Naive B cell (primary cell): Measurements from ENCODE around the gene UBE2S. TPM values are rescaled to one million over a fixed set of nuclear protein-coding genes. Genes with fewer than 3 reads are reported as not detected.

ENCODE experiments used
- ATAC-seq, 2 donors: fragments of 150-1000 bp; cut with Tn5 transposase; 2 replicates each; pipeline ENCODE4 v1.10.0; 2021; ENCODE audit warnings: low read depth in 2 of 2, mild to moderate bottlenecking in 2 of 2, moderate library complexity in 2 of 2
- DNase-seq: peaks from one replicate; pipeline ENCODE4 v3.0.0; 2022
- H3K27ac Mint-ChIP-seq, 6 donors: one replicate each; pipeline ENCODE4 v1.8.0; 2020 to 2022; ENCODE audit warnings: mild to moderate bottlenecking in 6 of 6, mixed read lengths in 6 of 6, moderate library complexity in 5 of 6, inconsistent platforms in 2 of 6
- H3K27me3 Mint-ChIP-seq, 3 donors: one replicate each; pipeline ENCODE4 v1.8.0; 2021 to 2022; ENCODE audit warnings: mixed read lengths in 3 of 3, mild to moderate bottlenecking in 1 of 3
- H3K36me3 Mint-ChIP-seq, 2 donors: one replicate each; pipeline ENCODE4 v1.8.0; 2020 to 2022; ENCODE audit warnings: mixed read lengths in 2 of 2, inconsistent platforms in 1 of 2, mild to moderate bottlenecking in 1 of 2
- H3K4me1 Mint-ChIP-seq, 3 donors: one replicate each; pipeline ENCODE4 v1.8.0; 2020 to 2022; ENCODE audit warnings: mixed read lengths in 3 of 3, inconsistent platforms in 1 of 3, mild to moderate bottlenecking in 1 of 3, moderate library complexity in 1 of 3
- H3K4me3 Mint-ChIP-seq, 8 donors: one replicate each; pipeline ENCODE4 v1.8.0; 2020 to 2022; ENCODE audit warnings: mild to moderate bottlenecking in 8 of 8, mixed read lengths in 8 of 8, moderate library complexity in 8 of 8, inconsistent platforms in 2 of 8
- H3K9me3 Mint-ChIP-seq, 7 donors: one replicate each; pipeline ENCODE4 v1.8.0; 2020 to 2022; ENCODE audit warnings: mixed read lengths in 7 of 7, mild to moderate bottlenecking in 5 of 7, inconsistent platforms in 2 of 7, moderate library complexity in 1 of 7
- polyA plus RNA-seq, 6 donors: library from polyadenylated mRNA; unstranded; fragments of 300-500 nt; fragmentation: Illumina TruSeq; gene quantifications; one replicate each; pipeline ENCODE4 v1.2.3, GENCODE V29; 2021; ENCODE audit warnings: low read depth in 6 of 6

Gene UBE2S
- polyA plus RNA-seq, 6 donors from 2014 or later = 18.8 to 41.3 (median 30.6) TPM

DNA sequence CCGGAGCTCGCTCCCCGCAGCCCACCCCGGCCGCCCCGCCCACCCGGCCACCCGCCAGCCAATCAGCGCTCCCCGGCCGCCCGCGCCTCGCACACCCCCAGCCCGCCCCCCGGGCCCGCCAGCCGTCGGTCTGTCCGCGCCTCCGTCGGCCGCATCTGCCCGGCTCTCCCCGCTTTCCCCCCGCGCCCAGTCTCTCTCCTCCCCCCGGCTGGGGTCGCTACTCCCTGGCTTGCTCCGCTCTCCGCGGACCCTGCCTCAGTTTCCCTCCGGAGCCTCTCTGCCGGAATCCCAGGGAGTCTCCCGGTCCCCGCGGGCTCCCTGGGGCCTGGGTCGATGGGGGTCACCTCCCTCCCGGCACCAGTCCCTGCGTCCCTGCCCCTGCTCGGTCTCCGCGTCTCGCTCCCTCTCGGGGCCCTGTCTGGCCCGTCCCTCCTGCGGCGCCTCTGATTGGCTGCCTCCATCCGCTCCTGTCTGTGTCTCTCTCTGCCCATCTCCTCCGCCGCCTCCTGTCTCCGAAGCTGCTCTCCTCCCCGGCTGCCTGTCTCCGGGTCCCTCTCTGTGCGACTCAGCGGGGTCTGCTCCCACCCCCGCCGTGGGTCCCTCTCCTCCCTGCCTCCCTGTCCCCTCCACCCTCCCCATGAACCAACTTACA is 37.8 kb downstream of the UBE2S start:
- Mint-ChIP-seq H3K27ac (peak overlapping the region in 2 of 6 donors; percentile 47 to 88), H3K36me3 (peaks cover 0 to 25% of the 10 kb centered on the region in 2 donors), H3K4me1 (peaks cover 9 to 20% (median 17%) of the 10 kb centered on the region in 3 donors), H3K9me3 (peaks cover 0 to 6% (median 0%) of the 10 kb centered on the region in 7 donors), H3K4me3 (peak overlapping the region in 7 of 8 donors; percentile 72 to 88 (median 80)), H3K27me3 (peaks cover 23 to 79% (median 52%) of the 10 kb centered on the region in 3 donors)
- peak; percentile 48 to 55 for ATAC-seq
- no peak for DNase-seq

DNA sequence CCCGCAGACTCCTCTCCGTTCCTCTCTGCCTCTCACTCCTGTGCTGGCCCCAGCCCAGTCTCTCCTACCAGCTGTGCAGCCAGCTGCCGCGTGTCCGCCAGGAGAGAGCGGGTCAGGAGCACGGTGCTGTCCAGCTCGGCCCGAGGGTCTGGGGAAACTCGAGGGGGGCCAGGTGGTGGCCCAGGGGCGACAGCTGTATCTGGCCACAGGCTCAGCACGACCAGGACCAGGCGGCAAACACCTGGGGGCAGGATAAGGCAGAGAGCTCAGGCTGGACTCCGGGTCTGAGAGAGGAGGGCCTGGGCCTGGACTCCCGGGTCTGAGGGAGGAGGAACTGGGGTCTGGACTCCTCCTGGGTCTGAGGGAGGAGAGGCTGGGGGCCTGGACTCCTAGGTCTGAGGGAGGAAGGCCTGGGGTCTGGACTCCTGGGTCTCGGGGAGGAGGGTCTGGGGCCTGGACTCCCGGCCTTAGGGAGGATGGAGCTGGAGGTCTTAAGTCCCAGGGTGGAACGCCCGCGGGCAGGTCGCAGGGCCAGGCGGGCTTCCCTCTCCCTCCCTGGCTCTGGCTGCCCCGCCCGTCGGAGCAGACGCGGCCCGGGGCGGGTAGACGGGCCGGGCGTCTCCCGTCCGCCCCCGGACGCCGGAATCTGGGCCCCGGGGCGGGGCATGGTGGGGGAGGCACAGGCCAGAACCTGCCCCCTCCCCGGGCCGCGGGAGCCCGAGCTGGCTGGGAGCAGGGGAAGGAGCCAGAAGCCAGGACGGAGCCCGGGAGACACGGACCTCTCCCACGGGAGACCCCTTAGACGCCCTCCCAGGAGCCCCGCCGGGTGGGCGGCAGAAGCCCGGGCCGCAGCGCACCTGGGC is 38.7 kb downstream of the UBE2S start:
- Mint-ChIP-seq H3K4me1 (peaks cover 9 to 19% (median 16%) of the 10 kb centered on the region in 3 donors), H3K27ac (peak overlapping the region in 1 of 6 donors; percentile 22), H3K36me3 (peaks cover 0 to 24% of the 10 kb centered on the region in 2 donors), H3K4me3 (peak overlapping the region in 7 of 8 donors; percentile 35 to 81 (median 42)), H3K9me3 (peaks cover 0 to 6% (median 0%) of the 10 kb centered on the region in 7 donors), H3K27me3 (peaks cover 23 to 78% (median 49%) of the 10 kb centered on the region in 3 donors)
- peak; percentile 35 for DNase-seq
- ATAC-seq = peak; percentile 61 to 64

DNA sequence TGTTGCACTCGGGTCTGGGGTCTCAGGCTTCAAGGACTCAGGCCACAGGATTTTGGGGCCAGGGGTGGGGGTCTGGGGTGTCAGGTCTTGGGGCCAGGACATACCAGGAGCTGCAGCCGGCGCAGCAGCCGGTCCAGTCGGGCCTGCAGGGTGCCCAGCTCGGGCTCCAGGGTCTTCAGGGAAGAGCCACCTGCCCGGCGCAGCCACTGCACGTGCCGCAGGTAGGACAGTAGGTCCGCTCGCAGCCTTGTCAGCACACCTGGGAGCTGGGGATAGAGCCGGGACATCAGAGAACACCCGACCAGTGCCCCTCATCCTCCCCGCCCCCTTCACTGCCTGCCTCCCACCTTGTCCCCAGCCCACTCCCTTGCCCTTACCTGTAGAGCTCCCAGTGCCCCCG is 39.5 kb downstream of the UBE2S start:
- H3K9me3 Mint-ChIP-seq = peaks cover 0 to 6% (median 0%) of the 10 kb centered on the region in 7 donors
- no peak overlapping the region for H3K27ac Mint-ChIP-seq
- peaks cover 9 to 14% (median 11%) of the 10 kb centered on the region in 3 donors for H3K4me1 Mint-ChIP-seq
- H3K27me3 Mint-ChIP-seq = peaks cover 20 to 74% (median 41%) of the 10 kb centered on the region in 3 donors
- ATAC-seq = no peak
- DNase-seq = no peak
- H3K36me3 Mint-ChIP-seq = peaks cover 0 to 18% of the 10 kb centered on the region in 2 donors
- H3K4me3 Mint-ChIP-seq = peak overlapping the region in 4 of 8 donors; percentile 1 to 50 (median 36)

DNA sequence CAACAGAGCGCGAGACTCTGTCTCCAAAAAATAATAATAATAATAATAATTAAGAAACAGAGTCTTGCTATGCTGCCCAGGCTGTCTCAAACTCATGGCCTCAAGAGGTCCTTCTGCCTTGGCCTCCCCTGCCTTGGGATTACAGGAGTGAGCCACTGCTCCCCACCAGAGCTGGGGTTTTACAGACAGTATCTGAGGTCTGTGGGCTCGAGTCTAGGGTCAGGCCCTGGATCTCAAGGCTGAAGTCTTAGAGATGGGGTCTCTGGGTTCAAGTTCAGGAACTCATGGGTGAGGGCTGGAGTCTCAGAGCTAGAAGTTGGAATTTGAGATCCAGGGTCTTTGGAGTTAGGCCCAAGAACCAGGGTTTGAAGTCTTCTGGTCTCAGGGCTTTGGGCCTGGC is 40.8 kb downstream of the UBE2S start:
- H3K27ac Mint-ChIP-seq = no peak overlapping the region
- no peak for DNase-seq
- H3K4me1 Mint-ChIP-seq = peaks cover 6 to 10% (median 6%) of the 10 kb centered on the region in 3 donors
- H3K36me3 Mint-ChIP-seq = peaks cover 0 to 18% of the 10 kb centered on the region in 2 donors
- H3K27me3 Mint-ChIP-seq = peaks cover 15 to 64% (median 33%) of the 10 kb centered on the region in 3 donors
- peak overlapping the region in 1 of 8 donors; percentile 63 for H3K4me3 Mint-ChIP-seq
- peaks cover 0 to 6% (median 0%) of the 10 kb centered on the region in 7 donors for H3K9me3 Mint-ChIP-seq
- no peak for ATAC-seq

DNA sequence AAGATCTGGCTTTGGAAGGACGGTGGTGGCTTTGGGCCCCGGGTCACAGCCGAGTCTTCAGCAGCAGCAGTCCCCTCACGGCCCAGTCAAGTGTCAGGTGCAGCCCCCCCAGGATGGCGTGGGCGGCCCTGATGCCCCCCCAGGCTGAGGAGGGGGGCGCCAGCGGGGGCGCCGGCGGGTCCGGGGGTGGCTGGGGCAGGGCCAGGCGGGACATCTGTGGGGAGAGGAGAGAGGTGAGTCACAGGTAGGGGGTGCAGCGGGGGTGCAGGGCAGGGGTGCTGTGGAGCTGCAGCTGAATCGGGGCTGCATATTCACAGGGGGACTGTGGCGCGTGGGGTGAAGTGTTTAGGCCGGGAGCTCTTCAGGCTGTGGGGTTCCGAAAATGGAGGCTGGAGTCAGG is 41.6 kb downstream of the UBE2S start:
- peaks cover 0 to 14% of the 10 kb centered on the region in 2 donors for H3K36me3 Mint-ChIP-seq
- H3K4me1 Mint-ChIP-seq = peaks cover 6 to 9% (median 6%) of the 10 kb centered on the region in 3 donors
- H3K4me3 Mint-ChIP-seq = no peak overlapping the region
- peaks cover 12 to 59% (median 25%) of the 10 kb centered on the region in 3 donors for H3K27me3 Mint-ChIP-seq
- H3K9me3 Mint-ChIP-seq = peaks cover 0 to 4% (median 0%) of the 10 kb centered on the region in 7 donors
- no peak for ATAC-seq
- no peak overlapping the region for H3K27ac Mint-ChIP-seq
- DNase-seq = no peak

DNA sequence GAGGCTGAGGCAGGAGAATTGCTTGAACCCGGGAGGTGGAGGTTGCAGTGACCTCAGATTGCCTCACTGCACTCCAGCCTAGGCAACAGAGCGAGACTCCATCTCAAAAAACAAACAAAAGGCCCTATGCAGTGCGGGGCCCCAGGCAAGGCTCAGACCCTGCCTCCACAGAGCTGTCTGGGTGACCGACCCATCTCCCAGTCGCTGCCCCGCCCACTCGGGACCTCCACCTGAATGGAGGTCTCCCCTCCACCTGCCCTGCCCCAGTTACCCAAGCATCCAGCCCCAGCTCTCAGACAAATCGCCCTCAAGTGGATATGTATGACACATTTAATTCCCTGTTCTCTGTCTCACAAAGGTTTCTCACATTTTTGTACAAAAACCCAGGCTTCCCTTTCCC is 42.3 kb downstream of the UBE2S start:
- no peaks in the 10 kb centered on the region for H3K9me3 Mint-ChIP-seq
- no peak overlapping the region for H3K27ac Mint-ChIP-seq
- no peak for DNase-seq

DNA sequence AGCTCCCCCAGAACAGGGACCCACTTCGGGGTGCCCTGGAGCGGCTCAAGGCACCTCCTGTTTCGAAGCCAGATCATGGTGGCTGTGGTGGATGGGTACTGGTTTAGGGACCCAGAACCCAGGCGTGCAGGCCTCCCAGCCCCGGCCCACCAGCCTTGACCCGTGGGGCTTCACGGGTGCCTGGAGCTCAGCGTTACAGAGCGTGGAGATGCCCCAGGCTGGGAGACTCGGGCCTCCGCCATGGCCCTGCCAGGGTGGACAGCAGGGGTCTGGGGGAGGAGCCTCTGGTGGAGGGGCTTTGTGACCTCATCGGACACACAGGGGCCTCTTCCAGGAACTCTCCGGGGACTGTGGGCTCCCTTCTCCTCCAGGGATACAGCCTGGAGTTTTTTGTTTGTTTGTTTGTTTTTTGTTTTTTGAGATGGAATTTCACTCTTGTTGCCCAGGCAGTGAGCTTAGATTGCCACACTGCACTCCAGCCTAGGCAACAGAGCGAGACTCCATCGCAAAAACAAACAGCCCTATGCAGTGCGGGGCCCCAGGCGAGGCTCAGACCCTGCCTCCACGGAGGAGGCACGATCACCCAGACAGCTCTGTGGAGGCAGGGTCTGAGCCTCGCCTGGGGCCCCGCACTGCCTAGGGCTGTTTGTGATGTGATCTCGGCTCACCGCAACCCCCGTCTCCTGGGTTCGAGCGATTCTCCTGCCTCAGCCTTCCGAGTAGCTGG is 44.4 kb downstream of the UBE2S start, which contains the start of gene GARIN5B:
Gene GARIN5B, minus strand, starts transcription at position 271 of the 727 bp plus-strand sequence. Its CDS starts 194 bp downstream, at position 77.
- Mint-ChIP-seq H3K27ac (peak within 1 kb of the TSS in 1 of 6 donors; percentile 30), H3K36me3 (no peaks in the 10 kb centered on the region), H3K4me1 (no peaks in the 10 kb centered on the region), H3K4me3 (no peak within 1 kb of the TSS), H3K9me3 (no peaks in the 10 kb centered on the region), H3K27me3 (peaks cover 7 to 46% (median 13%) of the 10 kb centered on the region in 3 donors)
- DNase-seq (no peak), ATAC-seq (no peak)

More for the DNA sequence above, 42.3 kb downstream of the UBE2S start:
- Mint-ChIP-seq H3K36me3 (peaks cover 0 to 7% of the 10 kb centered on the region in 2 donors), H3K4me1 (peaks cover 3 to 6% (median 5%) of the 10 kb centered on the region in 3 donors), H3K27me3 (peaks cover 7 to 55% (median 17%) of the 10 kb centered on the region in 3 donors), H3K4me3 (no peak overlapping the region)
- no peak for ATAC-seq

DNA sequence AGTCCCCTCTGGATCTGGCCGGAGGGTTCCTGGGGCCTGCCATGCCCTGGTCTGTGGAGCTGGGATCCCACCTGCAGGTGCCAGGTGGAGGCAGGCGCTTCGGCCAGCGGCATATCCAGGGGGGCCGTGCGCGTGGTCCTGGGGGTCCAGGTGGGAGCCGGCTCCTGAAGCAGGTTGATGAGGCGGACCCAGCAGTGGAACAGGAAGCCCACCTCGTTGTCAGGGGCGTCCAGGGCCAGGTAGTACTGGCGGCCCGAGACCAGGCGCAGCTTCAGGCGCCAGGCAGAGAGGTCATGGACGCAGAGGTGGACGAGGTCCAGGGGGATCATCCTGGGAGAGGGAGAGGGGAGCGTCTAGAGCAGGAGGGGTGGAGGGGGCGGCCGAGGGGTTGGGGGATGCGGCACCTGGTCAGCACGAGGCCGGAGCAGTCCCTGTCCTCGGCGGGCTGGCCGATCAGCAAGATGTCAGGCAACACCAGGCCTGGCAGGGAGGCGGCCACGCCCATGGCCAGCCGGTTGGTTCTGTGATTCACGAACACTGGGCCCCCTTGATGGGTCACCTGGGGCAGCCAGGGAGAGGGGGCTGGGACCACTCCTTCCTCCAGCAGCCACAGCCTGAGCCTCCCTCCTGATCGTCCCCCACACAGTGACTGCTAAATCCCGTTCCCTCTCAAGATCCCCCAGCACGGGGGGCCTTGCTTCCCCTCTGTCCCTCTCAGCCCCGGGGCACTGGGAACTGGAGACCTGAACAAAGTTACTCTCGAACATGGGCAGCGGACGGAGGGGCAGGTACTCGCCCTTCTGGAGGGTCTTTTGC is 45.2 kb downstream of the UBE2S start:
- H3K36me3 Mint-ChIP-seq = no peaks in the 10 kb centered on the region
- H3K27me3 Mint-ChIP-seq = peaks cover 8 to 46% (median 20%) of the 10 kb centered on the region in 3 donors
- DNase-seq (no peak), ATAC-seq (no peak)
- peaks cover 0 to under 1% (median 0%) of the 10 kb centered on the region in 3 donors for H3K4me1 Mint-ChIP-seq
- no peaks in the 10 kb centered on the region for H3K9me3 Mint-ChIP-seq
- no peak overlapping the region for H3K4me3 Mint-ChIP-seq
- no peak overlapping the region for H3K27ac Mint-ChIP-seq

DNA sequence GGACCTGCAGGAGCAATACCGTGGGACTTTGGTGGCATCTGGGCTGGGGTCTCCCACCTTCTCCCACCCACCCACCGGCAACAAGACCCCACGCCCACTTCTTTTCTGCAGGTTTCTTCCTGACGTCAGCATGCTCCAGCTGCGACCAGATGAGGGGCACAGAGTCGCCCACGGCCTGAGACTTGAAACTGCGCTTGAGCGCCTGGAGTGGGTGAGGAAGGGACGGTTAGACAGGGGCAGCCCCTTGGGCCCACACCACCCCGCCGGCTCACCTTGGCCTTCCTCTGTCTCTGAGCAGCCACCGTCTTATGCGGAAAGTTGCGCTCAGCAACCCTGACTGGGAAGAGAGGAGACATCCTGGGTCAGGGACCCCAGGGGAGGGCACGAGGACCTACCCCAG is 46.7 kb downstream of the UBE2S start:
- Mint-ChIP-seq H3K9me3 (no peaks in the 10 kb centered on the region), H3K4me1 (peaks cover 0 to 4% (median 0%) of the 10 kb centered on the region in 3 donors), H3K27me3 (peaks cover 9 to 45% (median 18%) of the 10 kb centered on the region in 3 donors), H3K4me3 (no peak overlapping the region), H3K36me3 (no peaks in the 10 kb centered on the region), H3K27ac (no peak overlapping the region)
- ATAC-seq (no peak), DNase-seq (no peak)

DNA sequence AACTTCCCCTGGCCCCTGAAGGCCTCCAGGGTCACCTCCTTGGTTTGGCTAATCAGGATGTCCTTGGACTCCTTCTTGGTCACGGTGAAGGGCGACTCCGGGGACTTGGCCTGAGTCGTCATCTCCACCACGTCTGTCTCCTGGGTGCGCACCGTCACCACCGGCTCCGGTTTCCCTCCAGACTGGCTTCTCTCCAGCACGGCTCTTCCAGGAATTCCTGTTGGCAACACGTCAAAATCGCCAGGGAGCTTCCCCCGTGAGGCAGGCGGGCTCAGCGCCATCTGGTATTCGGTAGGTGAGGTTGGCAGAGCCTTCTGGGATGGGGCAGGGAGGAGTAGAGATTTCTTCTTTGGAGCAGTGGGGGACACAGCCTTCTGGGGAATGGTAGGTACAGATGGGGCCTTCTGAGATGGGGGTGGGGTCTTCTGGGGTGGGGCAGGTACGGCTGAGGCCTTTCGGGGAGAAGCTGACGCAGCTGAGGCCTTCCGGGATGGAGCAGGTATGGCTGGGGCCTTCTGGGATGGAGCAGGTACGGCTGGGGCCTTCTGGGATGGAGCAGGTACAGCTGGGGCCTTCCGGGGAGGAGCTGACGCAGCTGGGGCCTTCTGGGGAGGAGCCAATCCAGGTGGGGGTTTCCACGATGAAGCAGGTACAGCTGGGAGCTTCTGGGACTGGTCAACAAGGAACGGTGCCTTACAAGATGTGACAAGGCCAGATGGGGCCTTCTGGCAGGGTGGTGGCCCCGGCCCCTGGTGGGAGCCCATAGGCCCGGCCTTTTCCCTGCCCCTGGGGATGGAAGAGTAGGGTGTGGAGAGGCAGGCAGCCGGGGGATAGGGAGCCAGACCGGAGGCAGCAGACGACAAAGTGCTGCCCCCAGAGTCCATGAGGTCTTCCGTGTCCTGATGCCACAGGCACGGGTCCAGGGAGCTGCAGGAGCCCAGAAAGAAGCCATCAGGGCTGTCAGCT is 48.4 kb downstream of the UBE2S start:
- no peaks in the 10 kb centered on the region for H3K36me3 Mint-ChIP-seq
- H3K4me1 Mint-ChIP-seq = peaks cover 0 to 9% (median 4%) of the 10 kb centered on the region in 3 donors
- no peak for DNase-seq
- peak overlapping the region in 1 of 8 donors; percentile 22 for H3K4me3 Mint-ChIP-seq
- H3K27ac Mint-ChIP-seq = no peak overlapping the region
- ATAC-seq = no peak
- H3K27me3 Mint-ChIP-seq = peaks cover 12 to 47% (median 23%) of the 10 kb centered on the region in 3 donors
- H3K9me3 Mint-ChIP-seq = peaks cover 0 to 2% (median 0%) of the 10 kb centered on the region in 7 donors

DNA sequence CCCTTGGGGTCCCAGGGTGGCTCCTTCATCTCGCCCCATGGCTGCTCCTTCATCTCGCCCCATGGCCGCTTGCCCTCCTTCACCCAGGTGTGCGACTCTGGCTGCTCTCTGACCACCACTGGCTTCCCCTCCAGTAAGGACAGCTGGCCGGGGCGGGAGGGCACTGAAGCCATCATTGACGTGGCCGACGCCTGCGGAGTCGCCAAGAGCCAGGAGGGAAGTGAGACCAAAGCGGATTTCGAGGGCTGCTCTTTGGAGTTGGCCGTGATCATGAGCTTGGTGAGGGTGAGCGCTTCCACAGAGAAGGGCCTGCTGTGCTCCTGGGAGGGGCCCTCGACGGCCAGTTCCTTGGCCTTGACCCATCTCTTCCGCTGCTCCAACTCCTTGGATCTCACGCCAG is 49.1 kb downstream of the UBE2S start:
- Mint-ChIP-seq H3K9me3 (peaks cover 0 to 2% (median 0%) of the 10 kb centered on the region in 7 donors), H3K4me3 (no peak overlapping the region), H3K4me1 (peaks cover 3 to 12% (median 9%) of the 10 kb centered on the region in 3 donors), H3K36me3 (no peaks in the 10 kb centered on the region), H3K27ac (no peak overlapping the region), H3K27me3 (peaks cover 14 to 49% (median 23%) of the 10 kb centered on the region in 3 donors)
- ATAC-seq (no peak), DNase-seq (no peak)
